GM18907 (cell line): ENCODE measurements around the gene EPHA3.

Source experiments
- ATAC-seq: cut with Tn5 transposase; IDR thresholded peaks from one replicate; pipeline ENCODE4 v1.9.1; 2021; ENCODE audit warnings: mild to moderate bottlenecking, moderate library complexity; ENCODE audit not compliant: unreplicated experiment

EPHA3 gene

DNA sequence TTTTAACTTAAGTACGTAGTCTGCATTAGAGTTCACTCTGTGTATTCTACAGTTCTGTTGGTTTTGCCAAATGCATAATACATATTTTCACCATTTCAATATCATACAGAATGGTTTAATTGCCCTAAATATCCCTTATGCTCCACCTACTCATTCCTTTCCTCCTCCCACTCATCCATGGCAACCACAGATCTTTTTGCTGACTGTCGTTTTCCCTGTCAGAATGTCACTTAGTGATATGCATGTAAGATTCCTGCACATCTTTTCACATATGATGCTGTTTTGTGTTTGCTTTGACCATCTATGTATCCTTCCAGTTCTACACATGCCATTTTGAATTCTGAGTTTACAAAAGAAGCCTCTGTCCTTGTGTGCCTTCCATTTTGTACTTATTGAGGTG is 36.7 kb downstream of the EPHA3 start:
- ATAC-seq: no peak

- ATAC-seq: no peak
Measured at GRCh38 chr3:89145995-89146394, 38.6 kb downstream of the EPHA3 start.

DNA sequence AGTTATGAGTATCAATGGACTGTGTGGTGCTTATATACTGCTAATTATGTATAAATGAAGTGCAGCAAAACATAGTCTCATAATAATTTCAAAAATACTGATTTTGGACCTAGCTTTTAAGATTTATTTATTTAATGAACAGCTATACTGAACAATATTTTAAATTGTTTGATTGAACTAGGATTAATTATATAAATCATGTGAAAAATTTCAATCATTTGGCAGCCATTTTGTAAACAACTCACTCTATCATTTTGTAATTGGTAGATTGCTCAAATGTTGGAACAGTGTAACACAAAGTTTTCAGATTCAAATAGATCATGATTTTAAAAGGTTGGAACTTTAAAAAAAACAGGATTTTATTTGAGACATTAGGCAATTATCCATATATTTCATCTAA is 47.0 kb downstream of the EPHA3 start:
- no peak for ATAC-seq

DNA sequence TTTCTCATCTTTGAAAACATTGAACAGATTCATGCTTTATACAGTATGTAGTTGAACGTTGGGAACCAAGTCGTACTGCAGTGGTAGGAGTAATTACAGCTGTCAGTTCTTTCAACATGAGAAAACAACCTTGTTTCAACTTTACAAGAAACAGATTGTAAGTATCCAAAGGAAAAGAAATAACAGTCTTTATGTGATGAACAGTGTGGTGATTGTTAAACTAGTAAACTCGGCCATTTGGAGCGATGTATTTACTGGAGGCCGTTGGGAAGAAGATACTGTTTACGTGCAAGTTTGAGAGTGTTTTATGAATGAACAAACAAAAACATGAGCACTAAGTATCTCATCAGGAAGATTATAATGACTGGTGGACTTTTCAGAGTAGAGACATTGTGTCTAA is 48.4 kb downstream of the EPHA3 start:
- no peak for ATAC-seq

GRCh38 chr3:89157575-89157974 is 50.2 kb downstream of the EPHA3 start:
- no peak for ATAC-seq

- ATAC-seq: no peak
Measured at GRCh38 chr3:89159605-89160004, 52.2 kb downstream of the EPHA3 start.

DNA sequence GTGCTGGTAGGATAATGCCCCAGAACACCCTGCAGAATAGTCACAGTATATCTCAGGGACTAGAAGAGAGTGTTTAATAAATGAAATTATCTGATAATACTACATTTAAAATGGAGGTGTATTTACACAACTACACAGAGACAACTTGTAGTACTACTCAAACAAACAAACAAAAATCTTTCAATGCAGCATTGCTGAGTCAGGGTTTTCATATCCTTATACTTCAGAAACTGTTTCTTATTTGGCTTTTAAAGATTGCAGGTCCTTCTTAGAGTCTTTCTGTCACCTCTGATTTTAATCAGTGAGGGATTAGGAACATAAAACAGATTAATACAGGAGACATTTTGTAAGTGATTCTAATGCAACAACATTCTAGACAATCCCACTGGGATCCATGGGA is 57.4 kb downstream of the EPHA3 start:
- ATAC-seq: no peak

DNA sequence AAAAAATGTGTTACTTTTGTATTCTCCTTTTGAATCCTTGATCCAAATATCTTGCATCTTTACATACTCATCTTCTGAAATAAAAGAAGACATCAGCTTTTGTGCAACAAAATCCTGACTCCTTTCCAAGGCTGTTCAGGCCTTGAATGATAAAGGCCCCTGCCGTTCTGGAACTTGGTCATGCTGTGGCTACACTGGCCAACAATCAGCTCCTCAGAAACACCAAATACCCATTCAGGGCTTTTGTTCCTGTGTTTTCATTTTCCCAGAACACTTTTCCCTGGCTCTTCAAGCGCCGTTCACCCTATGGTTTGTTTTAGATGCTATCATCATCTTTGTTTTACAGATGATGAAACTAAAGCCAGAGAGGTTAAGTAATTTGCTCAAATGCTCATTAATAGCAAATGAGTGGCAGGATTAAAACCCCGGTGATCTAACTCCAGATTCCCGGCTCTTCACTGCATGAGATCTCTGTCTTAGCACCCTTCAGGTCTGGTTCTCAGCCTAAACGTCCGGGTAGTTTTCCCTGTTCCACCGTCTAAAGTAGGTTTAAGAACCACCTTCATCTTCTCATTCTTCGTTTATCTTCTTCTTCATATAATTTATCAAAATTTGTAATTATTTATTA is 58.3 kb downstream of the EPHA3 start:
- no peak for ATAC-seq

GRCh38 chr3:89171687-89172545 is 64.5 kb downstream of the EPHA3 start:
- ATAC-seq: no peak

- ATAC-seq: no peak
Measured at GRCh38 chr3:89173546-89173945, 66.1 kb downstream of the EPHA3 start.

GRCh38 chr3:89179355-89180001 is 72.1 kb downstream of the EPHA3 start:
- ATAC-seq: no peak

GRCh38 chr3:89180334-89180733 is 72.9 kb downstream of the EPHA3 start:
- no peak for ATAC-seq

DNA sequence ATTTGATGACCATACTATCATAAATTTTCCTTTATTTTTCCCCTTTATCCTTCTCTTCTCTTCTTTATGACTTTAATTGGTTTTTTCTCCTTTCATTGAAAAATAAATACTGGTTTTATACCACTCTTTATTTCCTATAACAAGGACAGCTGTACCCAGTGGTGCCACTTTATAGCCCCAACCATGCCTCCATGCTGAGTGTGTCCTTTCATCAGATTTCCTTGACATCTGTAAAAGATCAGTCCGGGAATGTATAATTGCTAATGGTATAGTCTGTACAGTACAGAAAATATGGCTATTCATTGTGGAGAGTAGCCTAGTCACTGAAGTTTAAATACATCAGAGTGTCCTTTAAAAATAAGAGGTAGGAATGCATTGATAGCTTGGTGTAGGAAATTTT is 74.6 kb downstream of the EPHA3 start:
- no peak for ATAC-seq

DNA sequence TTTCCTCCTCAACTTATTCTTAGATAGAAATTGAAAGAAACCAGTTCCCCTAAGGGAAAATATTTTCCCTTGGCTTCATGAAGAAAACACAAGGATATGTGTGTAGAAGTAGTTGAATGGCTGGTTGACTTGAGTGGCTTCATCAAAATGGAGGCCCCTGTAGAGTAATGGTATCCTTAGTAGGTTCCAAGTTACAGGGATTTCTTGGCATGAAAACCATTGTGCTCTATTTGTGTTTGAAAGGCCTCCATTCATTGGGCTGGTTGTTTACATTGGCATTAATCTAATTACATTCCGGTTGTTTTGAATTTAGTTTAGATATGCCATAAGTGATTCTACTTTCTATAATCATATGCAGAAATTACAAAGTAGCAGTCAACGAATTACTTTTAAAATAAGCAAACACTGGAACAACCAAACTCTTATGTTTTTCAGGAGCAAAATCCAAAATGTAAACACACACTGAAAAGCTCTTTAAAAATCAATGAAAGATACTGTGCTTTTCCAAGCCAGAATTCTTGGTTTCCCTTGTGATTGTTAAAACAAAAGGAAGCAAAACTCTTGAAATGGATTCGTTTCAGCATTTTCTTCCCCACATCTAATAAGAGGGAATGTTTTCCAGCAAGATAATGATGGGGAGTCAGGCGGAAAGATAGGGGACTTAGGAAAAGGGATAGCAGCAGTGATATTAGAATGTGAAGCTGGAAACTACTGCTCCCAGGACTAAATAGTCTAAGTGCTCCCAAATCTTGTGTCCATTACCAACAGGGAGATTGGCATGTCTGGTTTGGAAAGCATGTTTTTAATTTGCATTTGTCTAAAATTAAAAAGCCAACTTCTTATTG is 77.0 kb downstream of the EPHA3 start:
- ATAC-seq: no peak

DNA sequence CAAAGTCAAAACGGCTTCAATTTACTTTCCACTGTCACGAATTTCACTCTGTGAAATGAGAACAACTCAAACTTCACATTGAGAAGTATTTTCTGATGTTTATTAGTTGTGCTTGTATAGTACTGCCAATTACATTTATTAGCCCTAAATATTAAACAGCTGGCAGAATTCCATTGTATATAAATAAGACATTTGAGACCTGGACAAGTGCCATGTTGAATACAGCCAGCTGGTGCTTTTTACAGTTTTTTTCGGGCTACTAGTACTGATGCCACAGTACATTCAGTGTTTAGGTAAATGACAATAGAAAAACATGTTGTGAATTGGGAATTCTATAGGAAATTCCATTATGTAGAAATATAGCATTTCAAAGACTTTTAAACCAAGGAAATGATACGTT is 79.0 kb downstream of the EPHA3 start:
- ATAC-seq: no peak

DNA sequence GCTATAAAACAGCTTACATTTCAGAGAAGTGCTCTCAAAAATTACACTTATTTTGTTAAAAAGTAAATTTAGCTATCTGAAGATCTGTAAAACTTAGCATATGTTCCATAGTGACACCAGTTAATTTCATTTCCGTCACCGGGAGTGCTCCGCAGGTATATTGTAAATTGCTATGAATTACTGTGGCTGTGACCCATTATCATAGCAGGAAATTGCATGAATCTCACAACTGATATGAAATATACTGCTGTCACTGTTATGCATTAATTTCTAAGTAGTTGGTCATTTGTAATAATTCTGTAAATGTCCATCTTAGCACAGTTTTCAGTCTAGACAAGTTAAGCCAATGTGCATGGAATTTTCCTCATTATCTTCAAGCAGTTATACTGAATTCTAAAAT is 91.2 kb downstream of the EPHA3 start:
- ATAC-seq: no peak

DNA sequence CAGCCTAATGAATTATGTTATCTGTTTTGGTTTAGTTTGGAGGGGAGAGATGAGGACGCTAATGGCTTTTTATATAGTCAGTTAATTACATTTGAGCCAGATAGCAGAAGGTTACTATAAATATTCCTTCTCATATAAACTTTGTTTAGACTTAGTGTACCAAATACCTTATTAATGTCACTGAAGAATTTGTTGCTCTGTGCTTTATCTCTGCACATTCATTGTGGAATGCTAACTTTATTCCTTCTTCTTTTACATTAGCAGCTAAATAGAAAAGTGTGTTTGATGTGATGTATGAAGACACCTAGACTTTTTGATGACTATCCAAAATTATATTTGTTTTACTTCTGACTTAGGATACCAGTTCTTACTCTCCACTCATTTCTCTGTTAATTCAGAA is 105.2 kb downstream of the EPHA3 start:
- no peak for ATAC-seq

GRCh38 chr3:89216016-89216739 is 108.8 kb downstream of the EPHA3 start:
- no peak for ATAC-seq

GRCh38 chr3:89217148-89217685 is 109.8 kb downstream of the EPHA3 start:
- ATAC-seq: no peak

- ATAC-seq: no peak
Measured at GRCh38 chr3:89221924-89222323, 114.5 kb downstream of the EPHA3 start.
